HL-60 (cell line): ENCODE results near the gene CSNK1D.
A peak's percentile ranks its signal among the peaks of the same experiment; 100 is the strongest.

Source experiments
- DNase-seq, 2 experiments: peaks; one replicate each; pipeline ENCODE4 v3.0.0-alpha.2; 2010 to 2020; ENCODE audit warnings: low read depth in 1 of 2, low spot score in 1 of 2
- H3K27ac ChIP-seq: fragments of 250-450 bp; sonication (Bioruptor Pico); replicated peaks from 2 replicates; pipeline ENCODE4 v1.5.1; 2020; ENCODE audit warnings: mild to moderate bottlenecking, moderate library complexity
- H3K27me3 ChIP-seq: fragments of 250-450 bp; sonication (Bioruptor Pico); 2 replicates; pipeline ENCODE4 v1.5.1; 2021; ENCODE audit warnings: mild to moderate bottlenecking, moderate library complexity; ENCODE audit not compliant: insufficient read depth, poor library complexity, severe bottlenecking
- H3K4me3 ChIP-seq: replicated peaks from 2 replicates; pipeline ENCODE4 v1.5.1; 2011; ENCODE audit warnings: mild to moderate bottlenecking, control low read depth, low read length; ENCODE audit not compliant: insufficient read depth
- GABPA ChIP-seq: IDR thresholded peaks from 2 replicates; pipeline ENCODE4 v1.6.1; 2012; ENCODE audit warnings: low read depth
- POLR2AphosphoS5 ChIP-seq: IDR thresholded peaks from 2 replicates; pipeline ENCODE4 v1.6.1; 2012; ENCODE audit warnings: low read depth
- REST ChIP-seq: IDR thresholded peaks from 2 replicates; pipeline ENCODE4 v1.6.1; 2012; ENCODE audit warnings: low read depth; ENCODE audit not compliant: insufficient replicate concordance
- SPI1 ChIP-seq: IDR thresholded peaks from 2 replicates; pipeline ENCODE4 v1.6.1; 2012; ENCODE audit warnings: low read depth, mild to moderate bottlenecking, borderline replicate concordance
- TF ChIP-seq, protein P1 (sequence below): IDR thresholded peaks from one replicate; pipeline ENCODE4 v1.5.1; 2011; ENCODE audit warnings: low read length, control low read depth, inconsistent platforms; ENCODE audit not compliant: insufficient read depth

Gene CSNK1D

GRCh38 chr17:82232322-82232820 lies 41.1 kb downstream of the CSNK1D start:
- TF ChIP-seq, protein P1, sequence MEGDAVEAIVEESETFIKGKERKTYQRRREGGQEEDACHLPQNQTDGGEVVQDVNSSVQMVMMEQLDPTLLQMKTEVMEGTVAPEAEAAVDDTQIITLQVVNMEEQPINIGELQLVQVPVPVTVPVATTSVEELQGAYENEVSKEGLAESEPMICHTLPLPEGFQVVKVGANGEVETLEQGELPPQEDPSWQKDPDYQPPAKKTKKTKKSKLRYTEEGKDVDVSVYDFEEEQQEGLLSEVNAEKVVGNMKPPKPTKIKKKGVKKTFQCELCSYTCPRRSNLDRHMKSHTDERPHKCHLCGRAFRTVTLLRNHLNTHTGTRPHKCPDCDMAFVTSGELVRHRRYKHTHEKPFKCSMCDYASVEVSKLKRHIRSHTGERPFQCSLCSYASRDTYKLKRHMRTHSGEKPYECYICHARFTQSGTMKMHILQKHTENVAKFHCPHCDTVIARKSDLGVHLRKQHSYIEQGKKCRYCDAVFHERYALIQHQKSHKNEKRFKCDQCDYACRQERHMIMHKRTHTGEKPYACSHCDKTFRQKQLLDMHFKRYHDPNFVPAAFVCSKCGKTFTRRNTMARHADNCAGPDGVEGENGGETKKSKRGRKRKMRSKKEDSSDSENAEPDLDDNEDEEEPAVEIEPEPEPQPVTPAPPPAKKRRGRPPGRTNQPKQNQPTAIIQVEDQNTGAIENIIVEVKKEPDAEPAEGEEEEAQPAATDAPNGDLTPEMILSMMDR: no peak
- peak; percentile 2; the same call in 1 of the 2 replicates for TF ChIP-seq POLR2AphosphoS5
- no peaks in the 10 kb centered on the region for H3K27me3 ChIP-seq
- H3K4me3 ChIP-seq: peak overlapping the region; percentile 86
- peak in 1 of 2 experiments; percentile 64 for DNase-seq
- peak overlapping the region; percentile 94 for H3K27ac ChIP-seq

GRCh38 chr17:82231562-82232321 lies 41.8 kb downstream of the CSNK1D start:
- peak overlapping the region; percentile 94 for H3K27ac ChIP-seq
- no peaks in the 10 kb centered on the region for H3K27me3 ChIP-seq
- DNase-seq: peak; percentile 92 to 97
- TF ChIP-seq GABPA: no peak
- peak; percentile 47; the same call in 1 of the 2 replicates for TF ChIP-seq POLR2AphosphoS5
- peak; percentile 66; the same call in 1 of the 2 replicates for TF ChIP-seq SPI1
- H3K4me3 ChIP-seq: peak overlapping the region; percentile 86

DNA sequence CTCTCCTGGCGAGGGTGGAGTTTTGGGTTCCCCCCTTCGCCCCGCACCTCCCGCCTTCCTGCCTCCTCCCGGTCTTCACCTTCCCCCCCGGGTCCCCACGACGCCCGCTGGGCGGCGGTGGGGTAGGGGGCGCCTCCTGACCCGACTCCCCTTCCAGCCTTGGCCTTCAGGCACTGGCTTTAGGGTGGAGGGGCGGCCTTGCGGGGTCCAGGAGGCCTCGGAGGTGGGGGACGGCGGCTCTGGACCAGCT lies 42.3 kb downstream of the CSNK1D start:
- no peaks in the 10 kb centered on the region for H3K27me3 ChIP-seq
- H3K27ac ChIP-seq: peak overlapping the region; percentile 94
- TF ChIP-seq POLR2AphosphoS5: no peak
- no peak for TF ChIP-seq SPI1
- no peak for TF ChIP-seq GABPA
- TF ChIP-seq REST: no peak
- TF ChIP-seq, protein P1: no peak
- H3K4me3 ChIP-seq: peak overlapping the region; percentile 86
- peak; percentile 76 to 77 for DNase-seq

GRCh38 chr17:82230609-82231311 lies 42.7 kb downstream of the CSNK1D start:
- Histone ChIP-seq H3K4me3 (peak overlapping the region; percentile 86), H3K27ac (peak overlapping the region; percentile 94), H3K27me3 (no peaks in the 10 kb centered on the region)
- TF ChIP-seq POLR2AphosphoS5 (no peak; the same call in 1 of the 2 replicates), SPI1 (no peak), GABPA (no peak), REST (no peak)
- TF ChIP-seq, protein P1: no peak
- peak; percentile 77 to 82 for DNase-seq
